Fibroblast of skin of back (primary cell): ENCODE results near the gene ARL17A.
"Not testable (repeated sequence)": the region's sequence is repeated elsewhere in the genome, so short reads cannot be mapped to it uniquely, and the experiment has no call there.

Experiments used
- DNase-seq: peaks from one replicate; pipeline ENCODE4 v3.0.0-alpha.2; 2013

ARL17A gene

GRCh38 chr17:46548607-46549006 lies 30.9 kb downstream of the ARL17A start:
- not testable (repeated sequence) for DNase-seq

GRCh38 chr17:46534716-46535115 lies 44.8 kb downstream of the ARL17A start:
- DNase-seq: not testable (repeated sequence)

GRCh38 chr17:46512168-46512567 lies 67.3 kb downstream of the ARL17A start, which contains the start of gene LRRC37A2:
Gene LRRC37A2 (plus strand): TSS chr17:46512468. CDS start chr17:46512713, 245 bp downstream.
- not testable (repeated sequence) for DNase-seq

GRCh38 chr17:46505896-46506295 lies 73.6 kb downstream of the ARL17A start:
- DNase-seq: not testable (repeated sequence)

GRCh38 chr17:46499437-46500139 lies 79.9 kb downstream of the ARL17A start:
- DNase-seq: not testable (repeated sequence)

- DNase-seq: not testable (repeated sequence)
Measured at GRCh38 chr17:46492021-46492420, 87.5 kb downstream of the ARL17A start.

GRCh38 chr17:46481310-46481709 lies 98.2 kb downstream of the ARL17A start:
- not testable (repeated sequence) for DNase-seq

- DNase-seq: not testable (repeated sequence)
Measured at GRCh38 chr17:46478823-46479222, 100.7 kb downstream of the ARL17A start.

- DNase-seq: not testable (repeated sequence)
Measured at GRCh38 chr17:46475583-46475982, 103.9 kb downstream of the ARL17A start.

GRCh38 chr17:46474489-46474888 lies 105.0 kb downstream of the ARL17A start:
- DNase-seq: not testable (repeated sequence)

- not testable (repeated sequence) for DNase-seq
Measured at GRCh38 chr17:46467618-46468017, 111.9 kb downstream of the ARL17A start.
